ENCODE measurements around the gene SLC16A13. TPM values are rescaled to one million over a fixed set of nuclear protein-coding genes. Genes with fewer than 3 reads are reported as not detected.
A peak's percentile ranks its signal among the peaks of the same experiment; 100 is the strongest.

The SLC16A13 gene
- total RNA-seq, 2 experiments from 2014 or later, result 8.3 to 9.6 TPM

DNA sequence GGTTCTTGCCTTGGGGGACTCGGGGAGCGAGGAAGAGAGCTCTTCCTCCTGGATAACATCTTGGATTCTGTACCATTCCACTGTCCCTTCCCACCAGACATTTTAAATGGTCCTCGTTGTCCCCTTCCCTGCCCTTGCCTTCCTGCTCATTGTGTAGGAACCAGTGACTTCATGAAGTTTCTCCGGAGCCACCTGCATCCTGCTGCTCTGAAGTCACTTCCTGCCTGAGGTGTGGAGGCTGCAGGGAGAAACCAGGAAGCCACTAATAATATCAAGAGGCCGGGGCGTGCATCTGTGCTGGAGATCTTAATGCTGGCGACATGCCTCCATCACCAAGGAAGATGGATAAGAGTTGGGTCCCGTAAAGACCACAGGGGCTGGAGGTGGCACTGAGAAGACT, 6.2 kb upstream of the SLC16A13 start:
- Mint-ChIP-seq H3K27ac (peak overlapping the region; percentile 96), H3K36me3 (ENCODE audit: low read depth) (peaks cover 9% of the 10 kb centered on the region), H3K9me3 (ENCODE audit: low read depth) (peaks cover 4% of the 10 kb centered on the region), H3K4me1 (peaks cover 44% of the 10 kb centered on the region), H3K27me3 (no peaks in the 10 kb centered on the region), H3K4me3 (peak overlapping the region; percentile 70)
- POLR2A ChIA-PET, result no interaction called here
- peak; percentile 79 for DNase-seq
- CTCF ChIA-PET, result no interaction called here
- intact Hi-C loops (cut with DNase I, micrococcal nuclease), result no loop called here
- ATAC-seq, result peak; percentile 90

DNA sequence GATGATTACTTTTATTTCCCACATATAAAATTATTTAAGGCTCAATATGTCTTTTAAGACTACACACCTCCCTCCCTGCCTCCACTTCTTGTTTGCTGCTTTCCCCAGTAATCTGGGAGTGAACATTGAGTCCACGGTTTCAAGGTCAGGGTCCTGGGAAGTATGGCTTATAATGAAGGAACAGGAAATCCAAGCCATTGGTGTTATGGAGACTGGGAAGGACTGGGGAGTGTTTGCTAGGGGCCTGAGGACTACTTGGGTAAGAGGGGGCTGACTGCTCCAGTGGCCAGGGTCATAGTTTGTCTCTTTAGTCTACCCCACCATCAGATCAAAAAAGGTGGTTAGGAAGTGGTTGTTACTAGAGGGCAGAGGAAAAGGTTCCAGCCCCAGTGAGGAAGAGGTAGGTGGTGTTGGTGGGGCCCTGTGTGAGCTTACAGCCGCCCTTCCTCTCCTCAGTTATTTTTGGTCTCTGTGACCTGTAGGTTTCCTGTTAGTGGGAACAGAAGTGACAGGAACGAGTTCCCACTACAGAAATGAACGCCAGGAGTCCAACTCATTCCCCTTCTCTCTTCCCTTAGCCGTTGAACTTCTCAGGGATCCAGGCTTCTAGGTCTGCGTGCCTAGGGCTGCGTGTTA, 742 bp upstream of the SLC16A13 start:
- peaks cover 5% of the 10 kb centered on the region for H3K36me3 Mint-ChIP-seq (ENCODE audit: low read depth)
- peak overlapping the region; percentile 96 for H3K27ac Mint-ChIP-seq
- H3K4me3 Mint-ChIP-seq, result peak overlapping the region; percentile 86
- POLR2A ChIA-PET, result interaction anchor here (0.6 to 1.6 kb wide), 9 partner anchors 11 to 1549 kb away, joined by 3 to 5 read pairs (median 4); partner anchors contain the start of genes DERL2 and TP53
- H3K27me3 Mint-ChIP-seq, result no peaks in the 10 kb centered on the region
- peaks cover 52% of the 10 kb centered on the region for H3K4me1 Mint-ChIP-seq
- CTCF ChIA-PET, result interaction anchor here (0.6 to 2.3 kb wide), 10 partner anchors 9 to 652 kb away, joined by 3 to 28 read pairs (median 4); partner anchors contain the start of gene TP53
- DNase-seq, result peak; percentile 63
- peak; percentile 49 for ATAC-seq
- H3K9me3 Mint-ChIP-seq (ENCODE audit: low read depth), result no peaks in the 10 kb centered on the region
- intact Hi-C loops (cut with DNase I, micrococcal nuclease), result loop anchor here (1.0 to 5.0 kb wide), 7 partner anchors 12 to 652 kb away; partner anchors contain the start of genes BCL6B (in 1 of the 2), C17orf100 (in 1 of the 2), MED31 (in 1 of the 2) and TMEM256 (in 1 of the 2)

DNA sequence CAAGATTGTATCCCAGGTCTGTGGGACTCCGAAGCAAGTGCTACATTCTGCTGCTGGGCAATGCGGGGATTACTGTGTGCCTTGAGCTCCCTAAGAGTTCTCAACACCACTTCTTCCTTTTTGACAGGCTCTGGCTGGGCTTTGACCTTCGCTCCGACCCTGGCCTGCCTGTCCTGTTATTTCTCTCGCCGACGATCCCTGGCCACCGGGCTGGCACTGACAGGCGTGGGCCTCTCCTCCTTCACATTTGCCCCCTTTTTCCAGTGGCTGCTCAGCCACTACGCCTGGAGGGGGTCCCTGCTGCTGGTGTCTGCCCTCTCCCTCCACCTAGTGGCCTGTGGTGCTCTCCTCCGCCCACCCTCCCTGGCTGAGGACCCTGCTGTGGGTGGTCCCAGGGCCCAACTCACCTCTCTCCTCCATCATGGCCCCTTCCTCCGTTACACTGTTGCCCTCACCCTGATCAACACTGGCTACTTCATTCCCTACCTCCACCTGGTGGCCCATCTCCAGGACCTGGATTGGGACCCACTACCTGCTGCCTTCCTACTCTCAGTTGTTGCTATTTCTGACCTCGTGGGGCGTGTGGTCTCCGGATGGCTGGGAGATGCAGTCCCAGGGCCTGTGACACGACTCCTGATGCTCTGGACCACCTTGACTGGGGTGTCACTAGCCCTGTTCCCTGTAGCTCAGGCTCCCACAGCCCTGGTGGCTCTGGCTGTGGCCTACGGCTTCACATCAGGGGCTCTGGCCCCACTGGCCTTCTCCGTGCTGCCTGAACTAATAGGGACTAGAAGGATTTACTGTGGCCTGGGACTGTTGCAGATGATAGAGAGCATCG, 2.4 kb downstream of the SLC16A13 start:
- ChIA-PET POLR2A (interaction anchor here (0.7 kb wide), 1 partner anchor 335 kb away, joined by 3 read pairs; no protein-coding TSS in a partner anchor), CTCF (interaction anchor here (0.6 to 1.7 kb wide), 5 partner anchors 8 to 124 kb away, joined by 3 to 8 read pairs (median 4); partner anchors contain the start of gene BCL6B)
- Mint-ChIP-seq H3K27ac (no peak overlapping the region), H3K4me3 (no peak overlapping the region), H3K27me3 (no peaks in the 10 kb centered on the region), H3K4me1 (peaks cover 39% of the 10 kb centered on the region), H3K9me3 (ENCODE audit: low read depth) (no peaks in the 10 kb centered on the region), H3K36me3 (ENCODE audit: low read depth) (peaks cover 2% of the 10 kb centered on the region)
- ATAC-seq (no peak), DNase-seq (no peak)
- intact Hi-C loops (cut with DNase I, micrococcal nuclease), result loop anchor here in 1 of 2 experiments (5.0 kb wide), 2 partner anchors 364 to 649 kb away; partner anchors contain the start of genes TMEM256, TP53 and WRAP53

DNA sequence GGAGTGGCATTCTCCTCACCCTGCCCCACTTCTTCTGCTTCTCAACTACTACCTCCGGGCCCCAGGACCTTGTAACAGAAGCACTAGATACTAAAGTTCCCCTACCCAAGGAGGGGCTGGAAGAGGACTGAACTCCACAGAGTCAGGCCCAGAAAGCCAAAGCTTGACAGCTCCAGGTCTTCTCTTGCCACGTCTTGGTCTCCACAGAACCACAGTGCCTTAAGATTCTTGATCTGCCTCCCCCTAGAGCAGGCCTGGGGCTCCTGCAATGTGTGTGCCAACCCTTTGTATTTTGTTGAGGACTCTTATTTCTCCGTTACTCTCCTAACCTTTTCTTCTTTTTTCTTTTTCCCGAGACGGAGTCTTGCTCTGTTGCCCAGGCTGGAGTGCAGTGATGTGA, 4.0 kb downstream of the SLC16A13 start:
- Mint-ChIP-seq H3K4me3 (no peak overlapping the region), H3K4me1 (peaks cover 33% of the 10 kb centered on the region), H3K36me3 (ENCODE audit: low read depth) (peaks cover 2% of the 10 kb centered on the region), H3K9me3 (ENCODE audit: low read depth) (no peaks in the 10 kb centered on the region), H3K27me3 (peaks cover under 1% of the 10 kb centered on the region), H3K27ac (peak overlapping the region; percentile 69)
- DNase-seq (no peak), ATAC-seq (no peak)
- CTCF ChIA-PET, result interaction anchor here (1.2 kb wide), 1 partner anchor 16 kb away, joined by 3 read pairs; no protein-coding TSS in a partner anchor
- intact Hi-C loops (cut with DNase I, micrococcal nuclease), result loop anchor here in 1 of 2 experiments (5.0 to 10.0 kb wide), 4 partner anchors 362 to 805 kb away; partner anchors contain the start of genes CD68, TMEM256, TP53 and WRAP53
- POLR2A ChIA-PET, result no interaction called here

DNA sequence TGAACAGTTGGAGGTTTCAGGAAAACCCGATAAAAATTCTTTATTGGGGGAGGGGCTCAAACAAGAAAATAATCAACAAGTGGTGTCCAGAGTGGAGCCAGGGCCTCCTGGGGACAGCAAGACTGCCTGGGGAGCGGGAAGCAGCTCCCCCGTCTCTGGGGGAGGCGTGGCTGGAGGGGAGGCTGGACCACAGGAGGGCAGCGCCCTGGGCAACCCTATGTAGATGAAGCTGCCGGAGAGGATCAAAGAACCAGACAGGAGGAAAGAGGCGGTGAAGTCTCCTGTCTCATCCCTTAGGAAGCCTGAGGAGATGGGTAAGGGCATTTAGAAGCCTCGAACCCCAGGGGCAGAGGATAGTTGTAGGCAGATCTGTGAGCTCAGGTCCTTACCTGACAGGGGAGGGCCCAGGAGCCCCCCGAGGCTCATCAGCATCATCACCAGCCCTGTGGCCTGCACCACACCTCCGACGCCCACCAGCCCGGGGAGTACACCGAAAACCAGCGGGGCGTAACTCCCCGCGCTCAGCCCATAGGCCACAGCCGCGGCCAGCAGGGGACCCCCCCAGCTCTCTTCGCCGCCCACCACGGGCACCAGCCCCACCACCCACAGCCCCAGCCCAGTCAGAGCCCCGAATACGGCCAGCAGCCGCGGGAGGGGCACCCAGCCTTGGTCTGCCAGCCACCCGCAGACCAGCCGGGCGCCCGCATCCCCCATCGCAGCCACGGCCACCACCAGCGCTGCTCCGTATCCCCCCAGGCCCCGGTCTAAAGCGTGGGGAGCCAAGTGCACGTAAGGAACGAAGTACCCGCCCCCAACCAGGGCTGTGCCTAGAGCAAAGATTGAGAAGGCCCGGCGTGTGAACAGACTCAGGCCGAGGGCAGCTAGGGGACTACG, 6.0 kb downstream of the SLC16A13 start:
- DNase-seq (no peak), ATAC-seq (no peak)
- ChIA-PET CTCF (interaction anchor here (0.9 to 1.2 kb wide), 6 partner anchors 16 to 131 kb away, joined by 3 to 6 read pairs (median 4); no protein-coding TSS in a partner anchor), POLR2A (interaction anchor here (0.6 to 0.7 kb wide), 2 partner anchors 91 to 94 kb away, joined by 3 to 7 read pairs; no protein-coding TSS in a partner anchor)
- H3K36me3 Mint-ChIP-seq (ENCODE audit: low read depth), result no peaks in the 10 kb centered on the region
- intact Hi-C loops (cut with DNase I, micrococcal nuclease), result loop anchor here in 1 of 2 experiments (10.0 kb wide), 2 partner anchors 533 to 803 kb away; partner anchors contain the start of gene CD68
- H3K27ac Mint-ChIP-seq, result peak overlapping the region; percentile 83
- peaks cover 37% of the 10 kb centered on the region for H3K4me1 Mint-ChIP-seq
- peaks cover 3% of the 10 kb centered on the region for H3K27me3 Mint-ChIP-seq
- no peaks in the 10 kb centered on the region for H3K9me3 Mint-ChIP-seq (ENCODE audit: low read depth)
- H3K4me3 Mint-ChIP-seq, result peak overlapping the region; percentile 70

DNA sequence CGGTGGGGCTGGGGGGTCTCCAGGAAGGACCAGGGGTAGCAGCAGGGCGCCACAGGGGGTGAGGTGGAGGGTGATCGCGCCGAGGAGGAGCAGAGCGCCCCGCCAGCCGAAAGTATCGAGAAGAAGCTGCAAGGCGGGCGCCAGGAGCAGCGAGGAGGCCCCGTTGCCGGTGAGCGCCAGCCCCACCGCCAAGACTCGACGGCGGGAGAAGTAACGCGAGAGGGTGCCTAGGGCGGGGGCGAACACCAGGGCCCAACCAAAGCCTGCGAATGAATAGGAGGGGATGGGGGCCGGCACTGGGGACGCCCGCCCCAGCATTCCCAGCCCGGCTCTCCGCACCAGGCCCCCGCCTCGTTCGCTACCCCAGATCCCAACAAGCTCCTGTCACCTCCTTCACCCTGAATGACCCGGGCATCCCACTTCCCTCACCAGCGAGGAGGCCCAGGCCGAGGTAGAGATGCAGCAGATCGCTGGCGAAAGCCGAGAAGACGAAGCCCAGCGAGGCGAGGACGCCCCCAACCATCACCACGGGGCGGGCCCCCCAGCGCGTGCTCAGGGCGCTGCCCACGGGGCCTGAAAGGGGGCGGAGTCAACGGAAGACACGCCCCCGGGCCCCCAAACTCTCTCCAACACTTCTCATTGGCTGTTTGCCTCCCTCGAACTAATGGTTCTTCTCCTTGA, 6.8 kb downstream of the SLC16A13 start:
- no peaks in the 10 kb centered on the region for H3K36me3 Mint-ChIP-seq (ENCODE audit: low read depth)
- intact Hi-C loops (cut with DNase I, micrococcal nuclease), result loop anchor here in 1 of 2 experiments (10.0 kb wide), 2 partner anchors 532 to 802 kb away; partner anchors contain the start of gene CD68
- peak overlapping the region; percentile 70 for H3K4me3 Mint-ChIP-seq
- POLR2A ChIA-PET, result interaction anchor here (0.7 kb wide), 1 partner anchor 90 kb away, joined by 3 read pairs; no protein-coding TSS in a partner anchor
- CTCF ChIA-PET, result interaction anchor here (0.8 to 1.2 kb wide), 7 partner anchors 17 to 132 kb away, joined by 3 to 6 read pairs (median 3); no protein-coding TSS in a partner anchor
- ATAC-seq (peak; percentile 27), DNase-seq (peak; percentile 76)
- peaks cover 3% of the 10 kb centered on the region for H3K27me3 Mint-ChIP-seq
- peaks cover 43% of the 10 kb centered on the region for H3K4me1 Mint-ChIP-seq
- no peaks in the 10 kb centered on the region for H3K9me3 Mint-ChIP-seq (ENCODE audit: low read depth)
- peak overlapping the region; percentile 83 for H3K27ac Mint-ChIP-seq

DNA sequence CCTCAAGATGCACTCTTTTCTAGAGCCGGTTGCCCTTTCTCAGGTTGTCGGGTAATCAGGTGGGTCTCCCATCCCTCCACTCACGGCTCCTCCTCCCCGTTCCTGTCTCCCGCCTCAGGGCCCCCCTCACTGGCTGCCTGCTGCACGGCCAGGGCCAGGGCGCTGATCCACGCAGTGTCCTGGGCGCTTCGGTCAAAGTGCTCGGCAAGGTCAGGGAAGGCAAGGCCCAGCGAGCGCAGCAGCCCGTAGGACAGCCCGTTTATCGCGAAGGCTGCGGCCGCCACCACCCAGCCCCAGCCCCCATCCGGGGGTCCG, 7.3 kb downstream of the SLC16A13 start:
- no peaks in the 10 kb centered on the region for H3K9me3 Mint-ChIP-seq (ENCODE audit: low read depth)
- peak overlapping the region; percentile 70 for H3K4me3 Mint-ChIP-seq
- H3K27me3 Mint-ChIP-seq, result peaks cover 3% of the 10 kb centered on the region
- POLR2A ChIA-PET, result no interaction called here
- ATAC-seq (no peak), DNase-seq (no peak)
- intact Hi-C loops (cut with DNase I, micrococcal nuclease), result loop anchor here in 1 of 2 experiments (10.0 kb wide), 2 partner anchors 532 to 802 kb away; partner anchors contain the start of gene CD68
- H3K4me1 Mint-ChIP-seq, result peaks cover 41% of the 10 kb centered on the region
- peak overlapping the region; percentile 42 for H3K27ac Mint-ChIP-seq
- H3K36me3 Mint-ChIP-seq (ENCODE audit: low read depth), result no peaks in the 10 kb centered on the region
- CTCF ChIA-PET, result interaction anchor here (0.8 to 1.1 kb wide), 4 partner anchors 17 to 517 kb away, joined by 3 to 4 read pairs (median 3); no protein-coding TSS in a partner anchor

DNA sequence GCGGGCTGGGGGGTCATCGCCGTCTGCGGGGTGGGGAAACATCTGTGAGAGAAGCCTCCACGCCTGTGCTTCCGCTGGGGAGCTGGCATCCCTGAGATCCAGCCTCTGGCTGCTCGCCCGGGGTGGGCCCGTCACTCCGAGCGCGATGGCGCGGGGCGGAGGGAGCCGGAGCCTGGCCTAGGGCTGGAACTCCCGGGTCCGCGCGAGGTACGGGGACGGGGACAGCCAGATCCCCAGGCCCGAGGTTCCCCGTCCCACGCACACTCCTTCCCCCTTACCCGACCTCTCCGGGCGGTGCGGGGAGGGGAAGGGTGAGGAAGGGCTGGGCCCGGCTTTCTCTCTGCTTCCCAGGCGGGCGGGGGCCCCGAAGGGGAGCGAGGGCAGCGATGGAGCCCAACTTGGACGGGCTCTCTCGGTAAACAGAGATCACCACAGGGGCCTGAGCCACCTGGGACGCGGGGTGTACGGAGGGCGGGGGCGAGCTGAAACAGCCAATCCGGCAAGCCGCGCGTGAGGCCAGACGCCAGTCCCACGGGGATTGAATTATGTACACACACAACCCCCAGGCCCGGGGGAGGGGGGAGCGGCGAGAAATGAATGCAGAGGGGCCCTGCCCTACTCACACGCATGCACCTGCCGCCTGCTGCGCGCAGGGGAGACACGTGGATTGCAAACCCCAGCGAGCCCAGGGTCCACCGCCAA, 7.8 kb downstream of the SLC16A13 start, which contains the start of gene SLC16A11:
SLC16A11 (minus strand) TSS at position 596 of the 702 bp plus-strand sequence; CDS start at position 17, 579 bp downstream.
- H3K36me3 Mint-ChIP-seq (ENCODE audit: low read depth), result no peaks in the 10 kb centered on the region
- H3K4me3 Mint-ChIP-seq, result peak within 1 kb of the TSS; percentile 70
- H3K27me3 Mint-ChIP-seq, result peaks cover 3% of the 10 kb centered on the region
- H3K9me3 Mint-ChIP-seq (ENCODE audit: low read depth), result no peaks in the 10 kb centered on the region
- ATAC-seq (peak; percentile 4), DNase-seq (peak; percentile 66)
- H3K4me1 Mint-ChIP-seq, result peaks cover 37% of the 10 kb centered on the region
- CTCF ChIA-PET, result interaction anchor here (0.6 to 3.4 kb wide), 5 partner anchors 22 to 517 kb away, joined by 3 to 136 read pairs (median 3); no protein-coding TSS in a partner anchor
- POLR2A ChIA-PET, result interaction anchor here (2.4 kb wide), 1 partner anchor 89 kb away, joined by 15 read pairs; no protein-coding TSS in a partner anchor
- intact Hi-C loops (cut with DNase I, micrococcal nuclease), result loop anchor here in 1 of 2 experiments (10.0 kb wide), 2 partner anchors 531 to 801 kb away; partner anchors contain the start of gene CD68
- H3K27ac Mint-ChIP-seq, result peak within 1 kb of the TSS; percentile 42
